DND-41 (cell line): ENCODE measurements around the gene PDE4C.

Source experiments
- ATAC-seq: fragments of 200-7000 bp; cut with Tn5 transposase; 3 replicates; pipeline ENCODE4 v1.9.1; 2021; ENCODE audit warnings: low read depth; ENCODE audit not compliant: insufficient read depth
- DNase-seq: peaks from one replicate; pipeline ENCODE4 v3.0.0-alpha.2; 2020
- H2AFZ ChIP-seq: 2 replicates; pipeline ENCODE4 v1.6.0; 2012; ENCODE audit warnings: low read depth, low read length
- H3K27ac ChIP-seq: 2 replicates; pipeline ENCODE4 v1.5.1; 2012; ENCODE audit warnings: low read length, inconsistent platforms
- H3K27me3 ChIP-seq: fragments of 200-600 bp; sonication (generic); 2 replicates; pipeline ENCODE4 v1.6.0; 2012; ENCODE audit warnings: low read length, mild to moderate bottlenecking, inconsistent platforms; ENCODE audit not compliant: insufficient read depth, poor library complexity
- H3K36me3 ChIP-seq: 2 replicates; pipeline ENCODE4 v1.5.1; 2012; ENCODE audit warnings: low read length, inconsistent platforms; ENCODE audit not compliant: insufficient read depth
- H3K4me1 ChIP-seq: 2 replicates; pipeline ENCODE4 v1.5.1; 2012; ENCODE audit warnings: mild to moderate bottlenecking, low read length; ENCODE audit not compliant: insufficient read depth
- H3K4me2 ChIP-seq: 2 replicates; pipeline ENCODE4 v1.6.0; 2012; ENCODE audit warnings: mild to moderate bottlenecking, moderate library complexity, low read length, inconsistent platforms; ENCODE audit not compliant: insufficient read depth
- H3K4me3 ChIP-seq, 2 experiments: fragments of 200-600 bp in 1 of 2; shearing (Covaris generic) in 1 of 2; 2 replicates each; pipeline ENCODE4 v1.5.1; 2012 to 2016; ENCODE audit warnings: inconsistent platforms in 2 of 2, low read length in 2 of 2, mild to moderate bottlenecking in 2 of 2, low read depth in 1 of 2, moderate library complexity in 1 of 2
- H3K79me2 ChIP-seq: 2 replicates; pipeline ENCODE4 v1.6.0; 2012; ENCODE audit warnings: low read length, inconsistent platforms; ENCODE audit not compliant: insufficient read depth
- H3K9ac ChIP-seq: 2 replicates; pipeline ENCODE4 v1.6.0; 2012; ENCODE audit warnings: low read depth, mild to moderate bottlenecking, inconsistent platforms, low read length, moderate library complexity
- H3K9me3 ChIP-seq: 2 replicates; pipeline ENCODE4 v1.5.1; 2012; ENCODE audit warnings: low read length, moderate library complexity, mild to moderate bottlenecking, inconsistent platforms; ENCODE audit not compliant: insufficient read depth, severe bottlenecking
- H4K20me1 ChIP-seq: 2 replicates; pipeline ENCODE4 v1.6.0; 2012; ENCODE audit warnings: low read length; ENCODE audit not compliant: insufficient read depth
- CTCF ChIP-seq: IDR thresholded peaks from 2 replicates; pipeline ENCODE4 v1.5.1; 2012; ENCODE audit warnings: borderline replicate concordance, low read length, moderate library complexity, mild to moderate bottlenecking; ENCODE audit not compliant: poor library complexity, severe bottlenecking; ENCODE audit errors: extremely low read depth
- EZH2 ChIP-seq: IDR thresholded peaks from 3 replicates; pipeline ENCODE4 v1.6.1; 2012; ENCODE audit warnings: borderline replicate concordance, low read depth, mild to moderate bottlenecking, moderate library complexity, low read length, inconsistent platforms; ENCODE audit not compliant: severe bottlenecking

Gene PDE4C

GRCh38 chr19:18233224-18233825 is 7.1 kb upstream of the PDE4C start:
- H3K9ac ChIP-seq = no peak overlapping the region
- no peak overlapping the region for H2AFZ ChIP-seq
- H3K79me2 ChIP-seq = no peaks in the 10 kb centered on the region
- no peak overlapping the region for H3K4me2 ChIP-seq
- DNase-seq (peak; percentile 64), ATAC-seq (peak; percentile 67)
- no peaks in the 10 kb centered on the region for H3K4me1 ChIP-seq
- no peaks in the 10 kb centered on the region for H3K9me3 ChIP-seq
- H3K27ac ChIP-seq = no peak overlapping the region
- no peak overlapping the region for H3K4me3 ChIP-seq
- TF ChIP-seq EZH2 = no peak
- TF ChIP-seq CTCF = no peak
- H3K27me3 ChIP-seq = no peaks in the 10 kb centered on the region
- H3K36me3 ChIP-seq = no peaks in the 10 kb centered on the region
- peaks cover 12% of the 10 kb centered on the region; the same call in 1 of the 2 replicates for H4K20me1 ChIP-seq

- H3K9ac ChIP-seq = no peak overlapping the region
Observed at GRCh38 chr19:18232540-18233223, 6.4 kb upstream of the PDE4C start.

GRCh38 chr19:18231775-18232174 is 5.5 kb upstream of the PDE4C start:
- Histone ChIP-seq H3K27ac (no peak overlapping the region), H3K4me3 (no peak overlapping the region), H3K4me2 (no peak overlapping the region)

More at GRCh38 chr19:18232540-18233223, 6.4 kb upstream of the PDE4C start:
- Histone ChIP-seq H3K27me3 (no peaks in the 10 kb centered on the region), H3K79me2 (no peaks in the 10 kb centered on the region), H3K4me1 (no peaks in the 10 kb centered on the region), H3K9me3 (no peaks in the 10 kb centered on the region), H4K20me1 (peaks cover 12% of the 10 kb centered on the region; the same call in 1 of the 2 replicates), H3K27ac (no peak overlapping the region), H3K4me3 (no peak overlapping the region), H3K4me2 (no peak overlapping the region), H2AFZ (no peak overlapping the region), H3K36me3 (no peaks in the 10 kb centered on the region)
- no peak for DNase-seq
- no peak for ATAC-seq
- TF ChIP-seq EZH2 (no peak), CTCF (no peak)

More at GRCh38 chr19:18231775-18232174, 5.5 kb upstream of the PDE4C start:
- no peak for TF ChIP-seq EZH2
- no peak for TF ChIP-seq CTCF
- no peak overlapping the region for H2AFZ ChIP-seq
- no peak overlapping the region for H3K9ac ChIP-seq
- peaks cover 20% of the 10 kb centered on the region; the same call in 1 of the 2 replicates for H4K20me1 ChIP-seq
- ATAC-seq = peak; percentile 55; the same call in 1 of the 3 replicates
- peak; percentile 21 for DNase-seq
- H3K27me3 ChIP-seq = no peaks in the 10 kb centered on the region
- H3K36me3 ChIP-seq = no peaks in the 10 kb centered on the region
- no peaks in the 10 kb centered on the region for H3K9me3 ChIP-seq
- no peaks in the 10 kb centered on the region for H3K79me2 ChIP-seq
- no peaks in the 10 kb centered on the region for H3K4me1 ChIP-seq
